IMR-90 (cell line): ENCODE results near the gene OTOA. TPM values are rescaled to one million over a fixed set of nuclear protein-coding genes. Genes with fewer than 3 reads are reported as not detected.

ENCODE experiments used
- ATAC-seq: fragments of 200-7000 bp; cut with Tn5 transposase; 2 replicates; pipeline ENCODE4 v1.9.1; 2020; ENCODE audit warnings: low read depth, mild to moderate bottlenecking, moderate library complexity
- BruUV-seq: library from RNA; stranded (reverse); fragments of 400-500 nt; replicated peaks from 2 replicates; lab custom pipeline; 2021; lab: Mats Ljungman, UMichigan
- CTCF ChIA-PET: fragments of 300-600 bp; formaldehyde crosslinking; extraction: SDS; loops from one replicate; lab custom pipeline; 2021; ENCODE audit warnings: antibody characterized with exemption; lab: Yijun Ruan, JAX
- POLR2A ChIA-PET: fragments of 300-600 bp; sonication (Branson Sonifier 250); formaldehyde crosslinking; loops from one replicate; lab custom pipeline; 2022; ENCODE audit warnings: antibody characterized with exemption; ENCODE audit not compliant: unreplicated experiment; lab: Charles Lee
- DNase-seq: peaks from one replicate; pipeline ENCODE4 v3.0.0; 2013
- H2AFZ ChIP-seq: replicated peaks from 2 replicates; pipeline ENCODE3; 2013; ENCODE audit warnings: low read length, mild to moderate bottlenecking; ENCODE audit not compliant: poor library complexity
- H2AK5ac ChIP-seq: 2 replicates; pipeline ENCODE4 v1.6.1; 2013; ENCODE audit warnings: low read depth, low read length, inconsistent platforms
- H2AK9ac ChIP-seq: replicated peaks from 2 replicates; pipeline ENCODE3; 2013; ENCODE audit warnings: mild to moderate bottlenecking, low read depth, low read length, moderate library complexity; ENCODE audit not compliant: poor library complexity
- H2BK120ac ChIP-seq: 2 replicates; pipeline ENCODE4 v1.6.1; 2013; ENCODE audit warnings: low read depth, low read length, inconsistent platforms
- H2BK15ac ChIP-seq: 3 replicates; pipeline ENCODE4 v1.6.1; 2013; ENCODE audit warnings: low read depth, low read length, inconsistent platforms
- H2BK20ac ChIP-seq: 2 replicates; pipeline ENCODE4 v1.6.1; 2013; ENCODE audit warnings: low read depth, mild to moderate bottlenecking, inconsistent platforms, low read length, moderate library complexity
- H2BK5ac ChIP-seq: 2 replicates; pipeline ENCODE4 v1.6.1; 2013; ENCODE audit warnings: mild to moderate bottlenecking, low read depth, low read length, inconsistent platforms; ENCODE audit not compliant: poor library complexity, severe bottlenecking
- H3K14ac ChIP-seq: replicated peaks from 2 replicates; pipeline ENCODE4 v1.6.1; 2013; ENCODE audit warnings: low read depth, low read length, inconsistent platforms
- H3K18ac ChIP-seq: 2 replicates; pipeline ENCODE4 v1.6.1; 2013; ENCODE audit warnings: low read depth, low read length, control low read depth
- H3K23ac ChIP-seq: 2 replicates; pipeline ENCODE4 v1.6.1; 2013; ENCODE audit warnings: low read depth, low read length, inconsistent platforms
- H3K27ac ChIP-seq: 2 replicates; pipeline ENCODE4 v1.5.1; 2013; ENCODE audit warnings: mild to moderate bottlenecking, control low read depth, low read length; ENCODE audit not compliant: insufficient read depth
- H3K27me3 ChIP-seq: 2 replicates; pipeline ENCODE4 v1.6.1; 2013; ENCODE audit warnings: low read length; ENCODE audit not compliant: control insufficient read depth, insufficient read depth
- H3K36me3 ChIP-seq: 2 replicates; pipeline ENCODE4 v1.6.1; 2013; ENCODE audit warnings: low read length, mixed read lengths; ENCODE audit not compliant: control insufficient read depth, insufficient read depth
- H3K4ac ChIP-seq: 2 replicates; pipeline ENCODE4 v1.6.1; 2013; ENCODE audit warnings: low read depth, low read length, inconsistent platforms
- H3K4me1 ChIP-seq: 2 replicates; pipeline ENCODE4 v1.6.1; 2013; ENCODE audit warnings: low read length, mixed read lengths; ENCODE audit not compliant: control insufficient read depth, insufficient read depth
- H3K4me2 ChIP-seq: 2 replicates; pipeline ENCODE4 v1.6.1; 2013; ENCODE audit warnings: low read depth, mild to moderate bottlenecking, control low read depth, low read length, moderate library complexity
- H3K4me3 ChIP-seq: 2 replicates; pipeline ENCODE4 v1.5.1; 2013; ENCODE audit warnings: low read depth, mild to moderate bottlenecking, control low read depth, low read length, moderate library complexity; ENCODE audit not compliant: insufficient read depth
- H3K56ac ChIP-seq: 2 replicates; pipeline ENCODE4 v1.6.1; 2013; ENCODE audit warnings: low read length, inconsistent platforms; ENCODE audit not compliant: insufficient read depth; ENCODE audit errors: extremely low read depth
- H3K79me1 ChIP-seq, 2 experiments: 2 replicates each; pipeline ENCODE4 v1.6.1; 2013; ENCODE audit warnings: low read length in 2 of 2, inconsistent platforms in 1 of 2, low read depth in 1 of 2
- H3K9ac ChIP-seq: 2 replicates; pipeline ENCODE4 v1.6.1; 2013; ENCODE audit warnings: low read depth, low read length, control low read depth
- H3K9me1 ChIP-seq: 2 replicates; pipeline ENCODE4 v1.6.1; 2013; ENCODE audit warnings: low read length, inconsistent platforms; ENCODE audit not compliant: insufficient read depth
- H3K9me3 ChIP-seq: 2 replicates; pipeline ENCODE4 v1.6.1; 2013; ENCODE audit warnings: low read length; ENCODE audit not compliant: control insufficient read depth, insufficient read depth
- H4K20me1 ChIP-seq: 2 replicates; pipeline ENCODE4 v1.6.1; 2013; ENCODE audit warnings: low read length, inconsistent platforms; ENCODE audit not compliant: insufficient read depth
- H4K5ac ChIP-seq: 2 replicates; pipeline ENCODE4 v1.6.1; 2013; ENCODE audit warnings: mild to moderate bottlenecking, low read depth, low read length, control low read depth
- H4K8ac ChIP-seq, 2 experiments: 2 replicates each; pipeline ENCODE4 v1.6.1; 2013; ENCODE audit warnings: low read depth in 2 of 2, low read length in 2 of 2, control low read depth in 1 of 2, inconsistent platforms in 1 of 2
- H4K91ac ChIP-seq: 2 replicates; pipeline ENCODE4 v1.6.1; 2013; ENCODE audit warnings: low read depth, low read length, inconsistent platforms; ENCODE audit not compliant: insufficient read depth
- BHLHE40 ChIP-seq: fragments of 150-350 bp; IDR thresholded peaks from 2 replicates; pipeline ENCODE4 v1.6.1; 2016; ENCODE audit warnings: mild to moderate bottlenecking, low read depth, low read length
- CEBPB ChIP-seq: IDR thresholded peaks from 2 replicates; pipeline ENCODE4 v1.6.1; 2012; ENCODE audit warnings: low read depth, low read length, improper control_type of control experiment
- CHD1 ChIP-seq: IDR thresholded peaks from 2 replicates; pipeline ENCODE4 v1.6.1; 2012; ENCODE audit warnings: low read depth, low read length, improper control_type of control experiment
- CTCF ChIP-seq: conservative IDR thresholded peaks from 2 replicates; pipeline ENCODE4 v1.5.1; 2012; ENCODE audit warnings: mild to moderate bottlenecking, low read depth, low read length, improper control_type of control experiment
- ELK1 ChIP-seq: fragments of 150-350 bp; IDR thresholded peaks from 2 replicates; pipeline ENCODE4 v1.6.1; 2016; ENCODE audit warnings: low read depth, mild to moderate bottlenecking, low read length, moderate library complexity, borderline replicate concordance
- FOS ChIP-seq: fragments of 150-350 bp; IDR thresholded peaks from 2 replicates; pipeline ENCODE4 v1.6.1; 2016; ENCODE audit warnings: low read depth, low read length
- MAFK ChIP-seq: IDR thresholded peaks from 2 replicates; pipeline ENCODE4 v1.6.1; 2012; ENCODE audit warnings: low read depth, low read length, improper control_type of control experiment
- MAZ ChIP-seq: IDR thresholded peaks from 2 replicates; pipeline ENCODE4 v1.6.1; 2012; ENCODE audit warnings: low read depth, mild to moderate bottlenecking, low read length, improper control_type of control experiment, moderate library complexity, borderline replicate concordance
- MXI1 ChIP-seq: IDR thresholded peaks from 2 replicates; pipeline ENCODE4 v1.6.1; 2012; ENCODE audit warnings: low read depth, mild to moderate bottlenecking, low read length, moderate library complexity, borderline replicate concordance
- NFE2L2 ChIP-seq: fragments of 150-350 bp; IDR thresholded peaks from 2 replicates; pipeline ENCODE4 v1.6.1; 2016; ENCODE audit warnings: low read depth, mild to moderate bottlenecking, low read length
- POLR2A ChIP-seq: IDR thresholded peaks from 2 replicates; pipeline ENCODE4 v1.6.1; 2012; ENCODE audit warnings: mild to moderate bottlenecking, low read depth, low read length
- RAD21 ChIP-seq: IDR thresholded peaks from 2 replicates; pipeline ENCODE4 v1.6.1; 2012; ENCODE audit warnings: low read length, improper control_type of control experiment
- RCOR1 ChIP-seq: IDR thresholded peaks from 2 replicates; pipeline ENCODE4 v1.6.1; 2012; ENCODE audit warnings: mild to moderate bottlenecking, low read length, improper control_type of control experiment; ENCODE audit not compliant: insufficient replicate concordance
- RFX5 ChIP-seq: IDR thresholded peaks from 2 replicates; pipeline ENCODE4 v1.8.0; 2012; ENCODE audit warnings: low read depth, mild to moderate bottlenecking, low read length, moderate library complexity
- SMC3 ChIP-seq: fragments of 150-350 bp; IDR thresholded peaks from 2 replicates; pipeline ENCODE4 v1.6.1; 2016; ENCODE audit warnings: low read depth, mild to moderate bottlenecking, antibody characterized with exemption, low read length, moderate library complexity
- USF2 ChIP-seq: fragments of 150-350 bp; IDR thresholded peaks from 2 replicates; pipeline ENCODE4 v1.6.1; 2017; ENCODE audit warnings: mild to moderate bottlenecking, antibody characterized with exemption, low read length, low read depth
- WGBS, 2 experiments: methylation state at CpG; one replicate each; pipeline versions ENCODE4 v1.1.5 to v1.1.7; 2013; ENCODE audit warnings: missing lambda C conversion rate in 2 of 2; ENCODE audit not compliant: insufficient read length in 1 of 2; ENCODE audit errors: extremely low coverage in 2 of 2; 5-methylcytosine and 5-hydroxymethylcytosine counted together
- dilution Hi-C: fragments of 300-500 bp; cut with HindIII; formaldehyde crosslinking; loops from one replicate; pipeline ENCODE4 v1.14.3; 2018; ENCODE audit warnings: low sequenced_read_pairs; ENCODE audit not compliant: unreplicated experiment
- in situ Hi-C: fragments of 300-500 bp; cut with MboI; formaldehyde crosslinking; loops from 3 replicates; pipeline ENCODE4 v1.14.3; 2019; ENCODE audit warnings: low sequenced_read_pairs, inconsistent platforms, mixed read lengths
- intact Hi-C: fragments of 100-400 bp; cut with micrococcal nuclease; formaldehyde crosslinking; loops from 2 replicates; pipeline ENCODE4 v1.10.0; 2022
- polyA plus RNA-seq, 3 experiments: library from polyadenylated mRNA; depleted of rRNA; stranded (reverse); fragments of >200 nt; gene quantifications; 2 replicates each; pipeline ENCODE4 v1.2.3, GENCODE V29; 2012; ENCODE audit warnings: low replicate concordance in 1 of 3
- total RNA-seq: library from RNA; depleted of rRNA; stranded (reverse); fragments of >200 nt; gene quantifications from 2 replicates; pipeline ENCODE4 v1.2.3, GENCODE V29; 2012

Gene OTOA
- total and polyA plus RNA-seq, 2 of the 4 experiments (the other 2 are of a cell fraction) = 0.02 TPM; not detected in 1

GRCh38 chr16:21628121-21628726, 35.5 kb upstream of the OTOA start:
- H2AK9ac ChIP-seq = no peak overlapping the region
- H2BK20ac ChIP-seq = peak overlapping the region; percentile 74; the same call in 1 of the 2 replicates
- H2AK5ac ChIP-seq = no peak overlapping the region
- intact Hi-C loops = no loop called here
- H2BK5ac ChIP-seq = no peak overlapping the region
- H2BK120ac ChIP-seq = no peak overlapping the region
- H3K27me3 ChIP-seq = no peaks in the 10 kb centered on the region
- peaks cover 4% of the 10 kb centered on the region; the same call in 1 of the 2 replicates for H3K4me1 ChIP-seq
- DNase-seq (no peak), ATAC-seq (no peak)
- no peak overlapping the region for H3K56ac ChIP-seq
- H3K9me3 ChIP-seq = no peaks in the 10 kb centered on the region
- no peak overlapping the region for H3K18ac ChIP-seq
- no peak overlapping the region for H4K8ac ChIP-seq
- no peak overlapping the region for H3K4ac ChIP-seq
- H2BK15ac ChIP-seq = no peak overlapping the region
- peaks cover 14 to 38% of the 10 kb centered on the region in 2 experiments for H3K79me1 ChIP-seq
- TF ChIP-seq CTCF (no peak), USF2 (no peak), ELK1 (no peak), MAZ (no peak), SMC3 (no peak), CHD1 (no peak), MXI1 (no peak), BHLHE40 (no peak), RCOR1 (no peak), RAD21 (no peak), POLR2A (no peak), RFX5 (no peak), NFE2L2 (no peak), MAFK (no peak), CEBPB (no peak), FOS (no peak)
- no peak overlapping the region for H3K4me2 ChIP-seq
- H3K36me3 ChIP-seq = peaks cover 11% of the 10 kb centered on the region
- no peak overlapping the region for H2AFZ ChIP-seq
- no peak overlapping the region for H3K23ac ChIP-seq
- no peak overlapping the region for H3K27ac ChIP-seq
- no CpG with 5 or more reads among the region's 5 CpGs for WGBS, 2 experiments
- H3K14ac ChIP-seq = no peak overlapping the region
- H3K4me3 ChIP-seq = no peak overlapping the region
- in situ Hi-C loops = no loop called here
- no peaks in the 10 kb centered on the region for H3K9me1 ChIP-seq
- ChIA-PET CTCF (no interaction called here), POLR2A (no interaction called here)
- dilution Hi-C loops = no loop called here
- no peak overlapping the region for H3K9ac ChIP-seq
- no peaks in the 10 kb centered on the region for H4K20me1 ChIP-seq
- no peak overlapping the region for H4K5ac ChIP-seq
- H4K91ac ChIP-seq = no peak overlapping the region
- no TSS peak for BruUV-seq
